ENCODE measurements around the gene TNK1.
"Not testable (repeated sequence)": the region's sequence is repeated elsewhere in the genome, so short reads cannot be mapped to it uniquely, and the experiment has no call there.

TNK1 gene

DNA sequence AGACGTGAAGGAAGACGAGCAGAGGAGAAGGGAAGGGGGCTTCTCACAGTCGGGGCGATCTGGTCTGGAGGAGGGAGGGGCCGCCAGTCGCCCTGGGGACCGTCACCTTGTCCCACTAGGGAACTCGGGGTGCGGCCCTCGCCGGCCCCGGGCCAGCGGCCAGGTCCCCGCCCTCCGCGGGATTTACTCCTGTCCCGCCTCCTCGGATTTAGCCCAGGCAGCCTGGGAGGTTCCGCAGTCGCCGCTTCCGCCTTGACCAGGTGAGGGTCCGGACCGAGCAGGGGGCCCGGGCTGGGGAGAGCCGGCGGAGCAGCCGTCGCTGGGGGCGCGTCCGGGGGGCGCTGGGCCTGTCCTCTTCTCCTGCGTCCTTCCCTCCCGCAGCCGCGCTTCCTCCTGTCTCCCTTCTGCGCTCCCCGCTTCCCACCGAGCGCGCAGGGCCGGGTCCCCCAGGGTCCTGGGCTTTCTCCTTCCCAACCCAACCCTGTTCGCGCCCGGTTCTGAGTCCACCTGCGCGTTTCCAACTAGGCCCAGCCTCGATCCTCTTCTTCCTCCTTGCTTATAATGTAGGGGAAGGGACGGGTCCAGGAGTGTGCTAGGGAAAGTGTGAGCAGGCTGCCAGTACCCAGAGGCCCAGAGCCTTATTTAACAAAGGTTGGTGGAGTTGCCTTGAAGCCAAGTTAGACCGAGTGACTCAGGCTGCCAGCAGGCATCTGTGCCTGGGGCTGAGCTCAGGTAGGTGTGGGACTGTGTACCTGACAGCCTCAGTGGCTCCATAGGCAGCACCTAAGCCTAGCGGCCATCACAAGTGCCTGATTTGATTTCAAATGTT is at the start of gene TNK1:
TNK1 (plus strand) TSS at position 235 of the 829 bp plus-strand sequence. CDS start 1,838 bp downstream, outside the sequence.
- no peak for DNase-seq (ENCODE audit: low spot score)

DNA sequence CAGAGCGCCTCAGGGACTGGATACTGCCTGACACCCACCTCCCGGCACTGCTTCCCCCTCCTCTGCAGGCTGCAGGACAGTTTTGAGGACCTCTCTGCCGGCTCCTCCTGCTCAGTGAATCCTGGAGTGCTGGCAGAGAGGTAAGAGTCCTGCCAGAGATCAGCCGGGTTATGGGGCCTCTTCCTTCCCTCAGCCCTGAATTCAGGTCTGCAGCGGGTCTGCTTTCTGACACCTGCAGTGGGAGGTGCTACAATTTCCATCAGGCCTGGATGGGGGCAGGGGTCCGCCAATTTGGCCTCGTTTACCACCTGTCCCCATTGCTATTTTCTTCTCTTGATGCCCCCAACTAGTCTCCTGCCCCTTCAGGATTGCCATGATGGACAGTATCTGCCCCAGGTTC is 48.8 kb upstream of the TNK1 start:
- no peak for DNase-seq (ENCODE audit: low spot score)

DNA sequence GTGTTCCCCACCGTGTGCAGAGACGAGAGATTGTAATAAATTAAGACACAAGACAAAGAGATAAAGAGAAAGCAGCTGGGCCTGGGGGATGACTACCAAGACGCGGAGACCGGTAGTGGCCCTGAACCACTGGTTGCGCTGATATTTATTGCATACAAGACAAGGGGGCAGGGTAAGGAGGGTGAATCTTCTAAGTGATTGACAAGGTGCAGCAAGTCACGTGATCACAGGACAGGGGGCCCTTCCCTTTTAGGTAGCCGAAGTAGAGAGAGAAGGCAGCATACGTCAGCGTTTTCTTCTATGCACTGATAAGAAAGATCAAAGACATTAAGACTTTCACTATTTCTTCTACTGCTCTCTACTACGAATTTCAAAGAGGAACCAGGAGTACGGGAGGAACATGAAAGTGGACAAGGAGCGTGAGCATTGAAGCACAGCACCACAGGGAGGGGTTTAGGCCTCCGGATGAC is 48.3 kb upstream of the TNK1 start:
- DNase-seq (ENCODE audit: low spot score), result not testable (repeated sequence)

DNA sequence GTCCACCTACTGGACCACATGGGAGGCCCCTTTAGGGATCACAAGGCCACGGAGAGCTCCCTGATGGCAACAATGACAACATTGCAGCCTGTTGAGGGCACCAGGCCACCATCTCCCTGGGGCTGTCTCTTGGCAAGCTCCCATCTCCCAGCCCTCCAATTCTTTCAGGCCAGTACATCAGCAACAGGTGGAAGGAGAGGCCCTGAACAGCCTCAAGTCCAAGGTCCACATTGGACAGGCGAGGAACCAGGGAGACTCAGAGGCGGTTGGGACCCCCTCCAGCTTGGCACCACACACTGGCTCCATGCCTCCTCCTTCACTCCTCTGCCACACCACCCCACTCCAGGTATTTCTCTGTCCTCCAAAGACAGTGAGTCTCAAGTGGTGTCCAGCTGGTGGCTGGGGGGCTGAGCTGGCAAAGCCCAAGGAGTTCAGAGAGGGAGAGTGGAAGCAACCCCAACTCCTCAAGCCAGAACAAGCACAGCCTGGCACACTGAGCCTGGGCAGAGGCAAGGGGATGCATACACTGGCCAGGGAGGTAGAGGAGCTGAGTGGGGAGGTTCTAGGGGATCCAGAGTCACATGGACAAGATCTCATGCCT is 45.9 kb upstream of the TNK1 start:
- DNase-seq (ENCODE audit: low spot score), result no peak

DNA sequence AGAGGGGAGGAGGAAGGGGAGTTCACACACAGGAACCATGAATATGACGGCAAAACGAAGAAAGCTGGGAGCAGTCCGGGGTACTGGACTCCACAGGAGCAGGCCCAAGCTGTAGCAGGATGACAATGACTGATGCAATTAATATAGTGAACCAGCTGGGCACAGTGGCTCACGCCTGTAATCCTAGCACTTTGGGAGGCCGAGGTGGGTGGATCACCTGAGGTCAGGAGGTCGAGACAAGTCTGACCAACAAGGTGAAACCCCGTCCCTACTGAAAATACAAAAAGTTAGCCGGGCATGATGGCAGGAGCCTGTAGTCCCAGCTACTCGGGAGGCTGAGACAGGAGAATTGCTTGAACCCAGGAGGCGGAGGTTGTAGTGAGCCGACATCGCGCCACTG is 45.1 kb upstream of the TNK1 start:
- not testable (repeated sequence) for DNase-seq (ENCODE audit: low spot score)

DNA sequence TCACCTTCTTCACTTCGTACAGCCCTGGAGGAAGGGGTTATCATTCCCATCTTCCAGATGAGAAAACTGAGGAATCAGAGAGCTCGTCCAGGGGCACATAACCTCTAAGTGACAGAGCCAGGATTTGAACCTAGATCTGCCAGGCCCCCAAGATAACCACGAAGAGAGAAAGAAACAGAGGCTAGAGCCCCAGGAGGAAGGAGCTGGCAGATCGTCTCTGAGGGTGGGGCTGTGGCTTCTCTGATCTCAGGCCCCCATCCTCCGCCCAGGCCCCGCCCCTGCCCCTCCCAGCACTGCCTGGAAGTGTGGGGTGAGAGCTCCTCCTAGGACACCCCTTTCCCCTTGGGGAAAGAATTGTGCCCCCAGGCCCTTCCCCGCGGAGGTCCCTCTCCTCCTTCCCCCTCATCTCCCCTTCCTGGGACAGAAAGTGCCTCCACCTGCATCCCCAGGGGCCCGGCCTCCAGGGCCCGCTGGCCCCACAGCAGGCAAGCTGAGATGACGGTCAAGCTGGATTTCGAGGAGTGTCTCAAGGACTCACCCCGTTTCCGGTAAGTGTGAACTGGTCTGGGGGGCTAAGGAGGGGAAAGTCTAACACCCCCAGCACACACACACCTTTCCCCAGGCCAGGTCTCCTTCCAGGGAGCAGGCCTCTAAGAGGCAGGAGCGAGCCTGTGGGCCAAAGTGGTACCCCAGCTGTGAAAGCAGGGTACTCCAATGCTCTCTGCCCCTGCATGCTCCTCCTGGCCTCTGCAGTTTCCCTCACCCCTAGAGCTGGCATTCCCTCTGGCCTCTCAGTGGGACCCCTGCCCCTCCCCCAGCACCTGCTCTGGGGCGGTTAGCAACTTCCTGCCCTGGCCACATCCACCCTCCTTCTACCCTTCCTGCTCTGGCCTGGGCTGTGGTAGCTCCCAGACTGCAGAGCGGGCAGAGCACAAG is 44.4 kb upstream of the TNK1 start, which contains the start of gene ACAP1:
ACAP1 (plus strand) TSS at position 290 of the 936 bp plus-strand sequence; CDS start at position 496, 206 bp downstream.
- DNase-seq (ENCODE audit: low spot score), result no peak

DNA sequence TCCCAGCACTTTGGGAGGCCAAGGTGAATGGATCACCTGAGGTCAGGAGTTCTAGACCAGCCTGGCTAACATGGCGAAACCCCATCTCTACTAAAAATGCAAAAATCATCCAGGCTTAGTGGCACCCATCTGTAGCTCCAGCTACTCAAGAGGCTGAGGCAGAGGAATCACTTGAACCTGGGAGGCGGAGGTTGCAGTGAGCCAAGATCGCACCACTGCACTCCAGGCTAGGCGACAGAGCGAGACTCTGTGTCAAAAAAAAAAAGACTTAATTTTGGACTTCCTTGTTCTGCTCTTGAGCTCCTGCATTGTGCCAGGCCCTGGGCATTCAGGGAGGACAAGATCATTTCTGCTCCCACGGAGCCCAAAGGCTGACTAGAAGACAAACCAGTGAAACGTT is 43.3 kb upstream of the TNK1 start:
- DNase-seq (ENCODE audit: low spot score), result not testable (repeated sequence)

DNA sequence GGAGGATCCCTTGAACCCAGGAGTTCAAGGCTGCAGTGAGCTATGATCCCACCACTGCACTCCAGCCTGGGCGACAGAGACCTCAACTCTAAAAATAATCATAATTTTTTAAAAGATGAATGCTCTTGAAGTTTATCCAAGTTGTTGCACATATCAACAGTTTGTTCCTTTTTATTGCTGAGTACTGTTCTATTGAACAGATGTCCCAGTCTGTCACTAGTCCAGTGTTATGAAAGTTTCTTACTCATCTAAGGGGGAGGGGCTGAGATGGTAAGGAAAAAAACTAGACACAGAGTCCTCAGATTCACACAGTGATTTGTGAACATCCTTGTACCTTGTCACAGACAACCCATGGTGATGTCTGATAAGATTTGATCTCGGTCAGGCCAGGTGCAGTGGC is 40.7 kb upstream of the TNK1 start:
- DNase-seq (ENCODE audit: low spot score), result no peak

DNA sequence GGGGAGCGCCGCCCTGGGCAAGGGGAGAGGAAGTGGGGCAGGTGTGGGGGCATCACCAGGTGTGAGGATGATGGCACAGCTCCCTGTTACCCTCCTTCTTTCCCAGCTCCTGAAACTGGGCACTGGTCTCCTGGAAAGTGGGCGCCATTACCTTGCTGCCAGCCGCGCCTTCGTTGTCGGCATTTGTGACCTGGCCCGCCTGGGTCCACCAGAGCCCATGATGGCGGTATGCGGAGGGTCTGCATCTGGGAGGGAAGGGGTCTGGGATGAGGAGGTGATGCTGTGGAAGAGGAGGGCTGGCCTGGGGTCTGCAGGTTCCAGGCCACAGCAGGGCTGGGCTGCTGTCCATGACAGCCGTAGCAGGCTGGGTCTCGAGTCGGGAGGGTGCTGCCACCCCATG is 39.0 kb upstream of the TNK1 start:
- DNase-seq (ENCODE audit: low spot score), result no peak

DNA sequence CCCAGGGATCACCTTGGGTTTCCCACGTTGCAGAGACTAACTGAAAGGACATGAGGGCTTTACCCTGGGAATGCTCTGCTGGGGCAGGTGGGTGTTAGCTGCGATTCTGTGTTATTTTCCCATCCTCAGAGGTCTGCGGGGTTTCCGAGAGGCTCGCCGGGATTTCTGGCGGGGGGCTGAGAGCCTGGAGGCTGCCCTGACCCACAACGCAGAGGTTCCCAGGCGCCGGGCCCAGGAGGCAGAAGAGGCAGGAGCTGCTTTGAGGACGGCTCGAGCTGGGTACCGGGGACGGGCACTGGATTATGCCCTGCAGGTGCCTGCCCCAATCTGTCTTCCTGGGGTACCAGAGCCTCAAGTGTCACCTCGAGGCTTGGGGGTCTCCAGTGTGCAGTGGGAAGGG is 37.6 kb upstream of the TNK1 start:
- no peak for DNase-seq (ENCODE audit: low spot score)

DNA sequence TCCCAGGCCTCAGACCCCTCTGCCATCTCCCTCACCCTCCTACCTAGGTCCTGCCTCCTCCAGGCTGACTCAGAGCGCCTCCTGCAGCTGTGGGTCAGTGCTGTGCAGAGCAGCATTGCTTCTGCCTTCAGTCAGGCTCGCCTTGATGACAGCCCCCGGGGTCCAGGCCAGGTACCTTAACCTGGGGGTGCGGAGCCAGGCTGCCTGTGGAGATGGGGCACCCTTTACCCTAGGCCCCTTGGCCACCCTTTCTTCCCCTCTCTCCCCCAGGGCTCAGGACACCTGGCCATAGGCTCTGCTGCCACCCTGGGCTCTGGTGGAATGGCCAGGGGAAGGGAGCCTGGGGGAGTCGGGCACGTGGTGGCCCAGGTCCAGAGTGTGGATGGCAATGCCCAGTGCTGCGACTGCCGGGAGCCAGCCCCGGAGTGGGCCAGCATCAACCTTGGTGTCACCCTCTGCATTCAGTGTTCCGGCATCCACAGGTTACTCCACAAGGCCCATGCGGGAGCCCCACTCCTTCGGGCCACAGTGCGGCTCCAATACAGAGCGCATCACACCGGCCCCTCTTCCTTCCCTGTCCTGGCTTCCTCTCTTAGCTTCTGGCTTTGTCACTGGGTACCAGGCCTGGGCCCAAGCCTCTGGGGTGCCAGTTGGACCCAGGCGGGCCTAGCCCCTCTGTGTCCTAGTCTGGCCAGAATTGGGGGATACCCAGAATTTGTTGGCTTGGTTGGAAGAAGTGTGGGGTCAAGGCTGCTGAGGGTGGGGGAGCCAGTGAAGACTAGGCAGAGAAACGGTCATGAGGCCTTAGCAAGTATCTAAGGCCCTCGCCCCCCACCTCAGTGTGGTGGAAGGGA is 33.9 kb upstream of the TNK1 start:
- DNase-seq (ENCODE audit: low spot score), result no peak

DNA sequence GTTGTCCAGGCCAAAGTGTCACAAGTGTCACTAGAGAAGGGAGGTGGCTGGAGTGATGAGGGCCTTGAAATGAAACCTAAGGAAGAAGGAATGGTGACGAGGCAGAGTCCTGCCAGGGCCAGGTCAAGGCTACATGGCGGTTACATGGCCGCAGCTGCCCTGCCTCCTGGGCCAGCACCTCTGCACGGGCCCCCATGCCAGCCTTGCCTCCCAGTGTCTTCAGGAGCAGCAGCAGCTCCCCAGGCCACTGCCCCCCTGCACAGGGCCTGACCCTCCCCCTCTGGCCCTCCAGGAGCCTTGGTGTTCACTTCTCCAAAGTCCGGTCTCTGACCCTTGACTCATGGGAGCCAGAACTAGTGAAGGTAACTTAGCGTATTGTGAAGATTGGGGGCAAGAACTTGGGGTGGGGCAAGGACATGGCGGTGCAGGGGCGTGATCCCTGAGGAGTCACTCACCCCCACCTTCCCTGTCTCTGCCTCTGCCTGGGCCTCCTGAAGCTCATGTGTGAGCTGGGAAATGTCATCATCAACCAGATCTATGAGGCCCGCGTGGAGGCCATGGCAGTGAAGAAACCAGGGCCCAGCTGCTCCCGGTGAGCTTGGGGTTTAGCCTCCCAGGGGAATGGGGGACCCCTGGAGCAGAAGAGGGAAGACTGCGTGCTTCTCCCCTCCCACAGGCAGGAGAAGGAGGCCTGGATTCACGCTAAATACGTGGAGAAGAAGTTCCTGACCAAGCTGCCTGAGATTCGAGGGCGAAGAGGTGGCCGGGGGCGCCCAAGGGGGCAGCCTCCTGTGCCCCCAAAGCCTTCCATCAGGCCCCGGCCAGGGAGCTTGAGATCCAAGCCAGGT is 33.0 kb upstream of the TNK1 start:
- no peak for DNase-seq (ENCODE audit: low spot score)

DNA sequence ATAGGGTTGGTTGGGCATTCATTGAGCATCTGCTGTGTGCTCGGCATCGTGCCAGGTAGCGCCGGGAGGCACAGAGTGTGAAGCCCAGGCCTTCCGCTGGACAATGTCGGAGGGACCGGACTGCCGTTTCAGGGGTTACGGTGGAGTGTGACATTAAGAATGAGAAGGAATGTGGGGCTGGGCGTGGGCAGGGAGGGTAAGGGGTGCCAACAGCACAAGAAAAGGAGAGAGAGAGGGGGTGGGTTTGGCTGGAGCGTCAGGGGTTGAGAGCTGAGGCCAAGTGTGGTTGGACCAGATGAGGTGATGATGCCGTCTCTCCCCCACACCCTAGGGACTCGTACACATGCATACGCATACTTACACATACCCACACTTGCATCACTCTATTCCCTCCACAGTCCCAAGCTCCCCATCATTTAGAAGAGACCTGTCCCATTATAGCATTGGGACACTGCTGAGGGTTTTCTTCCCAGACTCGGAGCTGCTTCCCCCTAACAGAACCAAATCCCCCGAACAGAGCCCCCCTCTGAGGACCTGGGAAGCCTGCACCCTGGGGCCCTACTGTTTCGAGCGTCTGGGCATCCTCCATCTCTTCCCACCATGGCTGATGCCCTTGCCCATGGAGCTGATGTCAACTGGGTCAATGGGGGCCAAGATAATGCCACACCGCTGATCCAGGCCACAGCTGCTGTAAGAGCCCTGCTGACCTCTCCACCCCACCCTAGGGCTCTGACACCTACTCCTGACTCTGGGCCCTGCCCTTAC is 32.2 kb upstream of the TNK1 start:
- no peak for DNase-seq (ENCODE audit: low spot score)

DNA sequence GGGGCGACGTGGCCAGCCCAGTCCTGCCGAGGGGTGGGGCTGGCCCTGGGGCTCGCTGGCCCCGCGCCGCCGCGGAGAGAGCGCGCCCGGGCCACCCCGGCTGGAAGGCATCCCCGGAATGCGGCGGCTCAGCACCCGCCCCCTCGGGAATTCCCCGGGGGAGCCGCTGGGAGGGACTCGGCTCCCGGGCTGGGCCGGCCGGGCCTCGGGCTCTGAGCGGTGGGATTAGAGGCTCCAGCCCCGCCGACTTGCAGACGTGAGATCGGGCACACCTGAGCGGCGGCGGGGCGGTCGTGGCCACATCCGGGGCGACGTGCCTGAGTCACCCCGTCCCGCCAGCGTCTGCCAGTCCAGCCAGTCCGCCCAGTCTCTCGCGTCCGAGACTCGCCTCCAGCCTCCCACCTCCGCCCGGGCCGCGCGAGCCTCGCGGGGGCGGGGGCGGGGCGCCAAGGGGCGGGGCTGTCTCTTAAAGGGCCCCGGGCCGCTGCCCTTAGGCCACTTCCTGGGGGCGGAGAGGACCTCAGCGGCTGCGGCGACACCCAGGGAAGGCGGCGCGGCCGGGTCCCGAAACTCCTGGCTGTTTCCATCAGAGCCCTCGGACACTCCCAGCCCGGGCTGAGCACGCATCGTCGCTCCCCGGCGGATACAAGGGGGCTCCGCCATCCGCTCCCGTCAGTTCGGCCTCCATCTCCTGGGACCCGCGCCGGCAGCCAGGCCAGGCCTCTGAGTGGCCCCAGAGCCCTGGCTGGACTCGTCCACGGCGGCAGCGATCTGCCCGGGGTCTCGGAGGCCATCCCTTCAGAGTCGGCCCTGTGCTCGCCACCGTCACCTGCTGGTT is 29.0 kb upstream of the TNK1 start, which contains the start of gene KCTD11:
KCTD11 (plus strand) TSS at position 498 of the 838 bp plus-strand sequence.
- peak; percentile 91 for DNase-seq (ENCODE audit: low spot score)

DNA sequence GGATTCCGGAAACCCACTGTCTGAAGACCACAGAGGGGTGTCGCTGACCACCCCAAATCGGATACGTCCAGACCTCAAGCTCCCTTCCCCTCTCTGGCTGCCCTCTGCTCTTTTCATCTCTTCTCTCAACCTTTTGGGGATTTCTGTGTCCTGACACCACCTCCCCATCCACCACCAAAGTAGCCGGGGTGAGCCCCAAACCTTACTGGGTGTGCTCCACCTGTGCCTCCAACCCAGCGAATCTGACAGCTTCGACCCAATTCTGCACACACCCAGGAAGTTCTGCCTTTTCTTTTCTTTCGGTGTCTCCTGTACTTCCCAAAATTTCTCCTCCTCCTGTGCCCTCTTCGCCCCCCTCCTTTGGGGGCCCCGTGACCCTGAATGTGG is 28.4 kb upstream of the TNK1 start:
- DNase-seq (ENCODE audit: low spot score), result no peak

DNA sequence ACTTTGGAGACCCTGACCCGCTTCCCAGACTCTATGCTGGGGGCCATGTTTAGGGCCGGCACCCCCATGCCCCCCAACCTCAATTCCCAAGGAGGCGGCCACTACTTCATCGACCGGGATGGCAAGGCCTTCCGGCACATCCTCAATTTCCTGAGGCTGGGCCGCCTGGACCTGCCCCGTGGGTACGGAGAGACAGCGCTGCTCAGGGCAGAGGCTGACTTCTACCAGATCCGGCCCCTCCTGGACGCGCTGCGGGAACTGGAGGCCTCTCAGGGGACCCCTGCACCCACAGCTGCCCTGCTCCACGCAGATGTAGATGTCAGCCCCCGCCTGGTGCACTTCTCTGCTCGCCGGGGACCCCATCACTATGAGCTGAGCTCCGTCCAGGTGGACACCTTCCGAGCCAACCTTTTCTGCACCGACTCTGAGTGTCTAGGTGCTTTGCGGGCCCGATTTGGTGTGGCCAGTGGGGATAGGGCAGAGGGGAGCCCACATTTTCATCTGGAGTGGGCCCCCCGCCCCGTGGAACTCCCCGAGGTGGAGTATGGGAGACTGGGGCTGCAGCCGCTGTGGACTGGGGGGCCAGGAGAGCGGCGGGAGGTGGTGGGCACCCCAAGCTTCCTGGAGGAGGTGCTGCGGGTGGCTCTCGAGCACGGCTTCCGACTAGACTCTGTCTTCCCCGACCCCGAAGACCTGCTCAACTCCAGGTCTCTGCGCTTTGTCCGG is 27.8 kb upstream of the TNK1 start:
- DNase-seq (ENCODE audit: low spot score), result no peak

DNA sequence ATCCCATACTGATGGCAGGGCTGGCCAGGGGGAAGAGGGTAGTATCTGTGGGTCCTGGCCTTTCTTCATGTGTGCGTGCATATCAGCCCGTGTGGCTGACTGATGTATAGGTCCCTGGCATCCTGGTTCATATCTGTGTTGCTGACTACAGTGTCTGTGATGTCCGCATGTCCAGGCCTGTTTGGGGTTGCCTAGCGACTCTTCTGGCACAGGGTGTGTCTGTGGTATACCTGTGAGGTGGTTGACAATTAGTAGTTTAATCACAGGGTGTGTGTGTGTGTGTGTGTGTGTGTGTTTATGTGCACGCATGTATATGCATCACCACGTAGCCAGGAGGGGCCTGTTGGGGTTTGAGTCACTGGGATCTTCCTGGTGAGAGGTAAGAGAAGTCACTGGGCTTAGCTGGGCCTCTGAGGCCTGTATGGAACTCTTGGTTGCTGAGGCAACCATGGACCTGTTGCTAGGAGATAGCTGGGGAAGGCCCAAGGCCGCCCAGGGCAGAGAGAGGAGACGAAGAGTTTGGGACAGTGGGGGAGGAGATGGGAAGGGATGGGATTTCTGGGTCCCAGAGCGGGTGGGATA is 26.5 kb upstream of the TNK1 start:
- no peak for DNase-seq (ENCODE audit: low spot score)

DNA sequence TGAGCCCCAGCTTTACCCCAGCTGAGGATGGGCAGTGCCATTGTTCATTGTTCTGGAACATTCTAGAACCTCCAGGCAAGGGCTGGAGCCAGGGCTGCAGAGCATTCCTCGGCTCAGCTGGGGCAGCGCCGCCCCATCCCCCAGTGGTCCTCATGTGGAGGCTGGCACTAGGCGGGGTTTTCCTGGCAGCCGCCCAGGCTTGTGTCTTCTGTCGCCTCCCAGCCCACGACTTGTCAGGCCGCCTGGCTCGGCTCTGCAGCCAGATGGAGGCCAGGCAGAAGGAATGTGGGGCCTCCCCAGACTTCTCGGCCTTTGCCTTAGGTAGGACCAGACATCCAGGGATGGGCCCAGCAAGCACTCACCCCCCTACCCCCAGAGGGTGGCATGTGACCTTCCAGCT is 25.8 kb upstream of the TNK1 start, which contains the start of gene TMEM95:
TMEM95 (plus strand) TSS at position 104 of the 400 bp plus-strand sequence; CDS start at position 153, 49 bp downstream.
- DNase-seq (ENCODE audit: low spot score), result no peak
